ENCODE data around the gene MICALL2. TPM values are rescaled to one million over a fixed set of nuclear protein-coding genes. Genes with fewer than 3 reads are reported as not detected.

Gene MICALL2
- polyA plus RNA-seq, 1 of the 3 experiments (the other 2 are of a cell fraction), result 38.8 TPM

GRCh38 chr7:1408466-1408865 is 50.8 kb downstream of the MICALL2 start:
- Histone ChIP-seq H3K9ac (no peak overlapping the region), H3K27ac (ENCODE audit: low read depth in 2 of 2, low read length in 1 of 2) (no peak overlapping the region), H3K4me3 (ENCODE audit: low read depth in 2 of 2, low read length in 1 of 2) (no peak overlapping the region), H3K4me2 (no peak overlapping the region), H4K20me1 (ENCODE audit: insufficient read depth) (peaks cover 13% of the 10 kb centered on the region), H3K9me3 (no peaks in the 10 kb centered on the region), H3K4me1 (ENCODE audit: control insufficient read depth in 1 of 2, insufficient read depth in 2 of 2, low read depth in 1 of 2, low read length in 1 of 2) (peaks cover 0 to 5% of the 10 kb centered on the region in 2 experiments; a peak in 1 of 4 replicates), H3K27me3 (ENCODE audit: insufficient read depth) (peaks cover 94% of the 10 kb centered on the region), H3K36me3 (replicated peaks in 1 of 2; ENCODE audit: control insufficient read depth in 1 of 2, insufficient read depth in 2 of 2, low read length in 1 of 2) (no peaks in the 10 kb centered on the region), H2AFZ (ENCODE audit: low read depth) (no peak overlapping the region), H3F3A (replicated peaks; ENCODE audit: insufficient read depth) (peaks cover 5% of the 10 kb centered on the region), H3K79me2 (ENCODE audit: insufficient read depth) (no peaks in the 10 kb centered on the region), H3K9me2 (no peaks in the 10 kb centered on the region)
- TF ChIP-seq POLR2AphosphoS5 (IDR thresholded peaks at IDR 0.05; ENCODE audit: low read depth, low read length), result no peak
- no peak for TF ChIP-seq PBX3 (IDR thresholded peaks at IDR 0.05)
- TF ChIP-seq ELF1 (IDR thresholded peaks at IDR 0.05), result no peak
- no peak for TF ChIP-seq EP300 (IDR thresholded peaks at IDR 0.05; ENCODE audit: borderline replicate concordance in 1 of 2, low read depth in 1 of 2, low read length in 1 of 2)
- TF ChIP-seq TAF1 (IDR thresholded peaks at IDR 0.05; ENCODE audit: borderline replicate concordance, low read depth, low read length), result no peak
- TF ChIP-seq FOSL2 (IDR thresholded peaks at IDR 0.05; ENCODE audit: borderline replicate concordance, low read depth), result no peak
- TF ChIP-seq JUND (IDR thresholded peaks at IDR 0.05), result no peak
- TF ChIP-seq SIN3A (IDR thresholded peaks at IDR 0.05; ENCODE audit: borderline replicate concordance, low read depth, low read length), result no peak
- no peak for TF ChIP-seq CHD2 (IDR thresholded peaks at IDR 0.05; ENCODE audit: low read length, partially characterized antibody)
- TF ChIP-seq USF2 (IDR thresholded peaks at IDR 0.05; ENCODE audit: borderline replicate concordance, low read depth, low read length), result no peak
- no peak for TF ChIP-seq MEF2A (IDR thresholded peaks at IDR 0.05; ENCODE audit: borderline replicate concordance, low read depth)
- no peak for TF ChIP-seq RCOR1 (IDR thresholded peaks at IDR 0.05; ENCODE audit: low read length)
- no peak for TF ChIP-seq CTCF (IDR thresholded peaks at IDR 0.05)
- TF ChIP-seq REST (IDR thresholded peaks at IDR 0.05; ENCODE audit: low read depth, low read length), result no peak
- no peak for TF ChIP-seq GATA2 (CRISPR knock-in tag; IDR thresholded peaks at IDR 0.05)
- no peak for TF ChIP-seq GABPA (IDR thresholded peaks at IDR 0.05; ENCODE audit: low read depth)
- DNase-seq, result no peak
- ChIA-PET CTCF (interaction anchor here (1.3 to 7.9 kb wide), 5 partner anchors 24 to 215 kb away, joined by 3 to 218 read pairs (median 16); no protein-coding TSS in a partner anchor), POLR2A (no interaction called here)
- 35% methylated on average over 8 of the region's 8 CpGs for WGBS (ENCODE audit: low lambda C conversion rate)

Measured in SK-N-SH (cell line).